Endodermal cell (in vitro differentiated cells): ENCODE measurements around the gene ACTN3. TPM values are rescaled to one million over a fixed set of nuclear protein-coding genes. Genes with fewer than 3 reads are reported as not detected.

Experiments
- DNase-seq: peaks from one replicate; pipeline ENCODE4 v3.0.0-alpha.2; 2017
- H3K27ac ChIP-seq: 2 replicates; pipeline ENCODE4 v1.5.1; 2013; ENCODE audit warnings: mild to moderate bottlenecking, low read depth, low read length, moderate library complexity
- H3K27me3 ChIP-seq: 2 replicates; pipeline ENCODE4 v1.6.1; 2013; ENCODE audit warnings: mild to moderate bottlenecking, low read length, moderate library complexity; ENCODE audit not compliant: insufficient read depth, control insufficient read depth, poor library complexity, severe bottlenecking
- H3K36me3 ChIP-seq: 2 replicates; pipeline ENCODE4 v1.7.0; 2013; ENCODE audit warnings: mild to moderate bottlenecking, low read length, moderate library complexity; ENCODE audit not compliant: control insufficient read depth, insufficient read depth
- H3K4me1 ChIP-seq: one replicate; pipeline ENCODE4 v1.7.0; 2013; ENCODE audit warnings: low read length; ENCODE audit not compliant: control insufficient read depth, insufficient read depth
- H3K4me3 ChIP-seq: 2 replicates; pipeline ENCODE4 v1.5.1; 2013; ENCODE audit warnings: mild to moderate bottlenecking, low read length, moderate library complexity
- H3K9ac ChIP-seq: 2 replicates; pipeline ENCODE4 v1.6.1; 2013; ENCODE audit warnings: mild to moderate bottlenecking, low read length, moderate library complexity; ENCODE audit not compliant: poor library complexity, severe bottlenecking; ENCODE audit errors: extremely low read depth
- H3K9me3 ChIP-seq: 2 replicates; pipeline ENCODE4 v1.6.1; 2013; ENCODE audit warnings: mild to moderate bottlenecking, low read length, moderate library complexity; ENCODE audit not compliant: control insufficient read depth
- H3K27ac Mint-ChIP-seq: 2 replicates; pipeline ENCODE4 v1.8.0; 2020; ENCODE audit warnings: mixed read lengths
- H3K27me3 Mint-ChIP-seq: 2 replicates; pipeline ENCODE4 v1.8.0; 2021; ENCODE audit warnings: mild to moderate bottlenecking, mixed read lengths; ENCODE audit not compliant: insufficient read depth
- H3K36me3 Mint-ChIP-seq: 2 replicates; pipeline ENCODE4 v1.8.0; 2020; ENCODE audit warnings: low read depth, mixed read lengths
- H3K4me1 Mint-ChIP-seq: 2 replicates; pipeline ENCODE4 v1.8.0; 2020; ENCODE audit warnings: mixed read lengths
- H3K4me3 Mint-ChIP-seq: 2 replicates; pipeline ENCODE4 v1.8.0; 2020; ENCODE audit warnings: mild to moderate bottlenecking, moderate library complexity, mixed read lengths
- H3K9me3 Mint-ChIP-seq: 2 replicates; pipeline ENCODE4 v1.8.0; 2020; ENCODE audit warnings: mild to moderate bottlenecking, mixed read lengths
- CTCF ChIP-seq: fragments of 200-600 bp; sonication (generic); conservative IDR thresholded peaks from 2 replicates; pipeline ENCODE4 v1.5.0; 2021; ENCODE audit warnings: antibody characterized with exemption, mild to moderate bottlenecking
- WGBS, 2 experiments: methylation state at CpG; one replicate each; pipeline versions ENCODE4 v1.1.5 to v1.1.7; 2013; ENCODE audit warnings: missing lambda C conversion rate in 2 of 2, mixed read lengths in 1 of 2; ENCODE audit not compliant: insufficient coverage in 1 of 2, insufficient read length in 1 of 2; 5-methylcytosine and 5-hydroxymethylcytosine counted together
- total RNA-seq, 2 donors: library from RNA; stranded (reverse); fragmentation: NEBNext Ultra II Directional in 1 of 2; extraction: Animal tissue kit (Norgen Biotek cat#: 25700) in 1 of 2; gene quantifications; 2 replicates in 1 of 2; 3 replicates in 1 of 2; pipeline ENCODE4 v1.2.1, GENCODE V29; 2021

The ACTN3 gene
- total RNA-seq, 2 donors from 2014 or later: 1.7 to 5.3 TPM

- H3K27me3 ChIP-seq: no peaks in the 10 kb centered on the region
- peak within 1 kb of the TSS; percentile 26 for H3K27ac Mint-ChIP-seq
- TF ChIP-seq CTCF: no peak
- WGBS, 2 experiments: 0% methylated on average over 30 to 71 of the region's 71 CpGs
- H3K27me3 Mint-ChIP-seq: peaks cover 1% of the 10 kb centered on the region
- H3K4me3 ChIP-seq: peak within 1 kb of the TSS; percentile 91
- peak within 1 kb of the TSS; percentile 69 for H3K4me3 Mint-ChIP-seq
- no peaks in the 10 kb centered on the region for H3K9me3 ChIP-seq
- H3K9me3 Mint-ChIP-seq: no peaks in the 10 kb centered on the region
- H3K36me3 ChIP-seq: no peaks in the 10 kb centered on the region
- peaks cover 24% of the 10 kb centered on the region for H3K4me1 Mint-ChIP-seq
- H3K36me3 Mint-ChIP-seq: peaks cover 19% of the 10 kb centered on the region
- H3K27ac ChIP-seq: peak within 1 kb of the TSS; percentile 50
- DNase-seq: peak; percentile 98
- peak within 1 kb of the TSS; percentile 82 for H3K9ac ChIP-seq
- no peaks in the 10 kb centered on the region for H3K4me1 ChIP-seq
These were observed 869 bp upstream of the ACTN3 start, which contains the start of gene ZDHHC24 for GRCh38 chr11:66545701-66546367. TSS of gene ZDHHC24 (minus strand) at chr11:66546048. CDS start at chr11:66546003, 45 bp downstream.

- Histone ChIP-seq H3K9ac (no peak overlapping the region), H3K4me3 (no peak overlapping the region), H3K27ac (peak overlapping the region; percentile 49), H3K27me3 (no peaks in the 10 kb centered on the region), H3K9me3 (no peaks in the 10 kb centered on the region), H3K4me1 (no peaks in the 10 kb centered on the region), H3K36me3 (no peaks in the 10 kb centered on the region)
- Mint-ChIP-seq H3K4me3 (peak overlapping the region; percentile 69), H3K36me3 (peaks cover 9% of the 10 kb centered on the region), H3K4me1 (peaks cover 24% of the 10 kb centered on the region), H3K27me3 (peaks cover 1% of the 10 kb centered on the region), H3K9me3 (no peaks in the 10 kb centered on the region), H3K27ac (no peak overlapping the region)
- TF ChIP-seq CTCF: no peak
- no peak for DNase-seq
- WGBS, 2 experiments: 37 to 42% methylated on average over 12 to 18 of the region's 18 CpGs
These were observed 411 bp downstream of the ACTN3 start for GRCh38 chr11:66546966-66547661.

GRCh38 chr11:66547662-66548009 is 933 bp downstream of the ACTN3 start:
- Mint-ChIP-seq H3K9me3 (no peaks in the 10 kb centered on the region), H3K36me3 (peaks cover 4% of the 10 kb centered on the region), H3K4me1 (peaks cover 24% of the 10 kb centered on the region), H3K27me3 (peaks cover 1% of the 10 kb centered on the region), H3K4me3 (no peak overlapping the region), H3K27ac (no peak overlapping the region)
- 22 to 64% methylated on average over 3 to 5 of the region's 5 CpGs for WGBS, 2 experiments
- no peak overlapping the region for H3K9ac ChIP-seq
- H3K36me3 ChIP-seq: no peaks in the 10 kb centered on the region
- H3K4me3 ChIP-seq: no peak overlapping the region
- H3K4me1 ChIP-seq: no peaks in the 10 kb centered on the region
- no peak for TF ChIP-seq CTCF
- DNase-seq: peak; percentile 63
- no peaks in the 10 kb centered on the region for H3K9me3 ChIP-seq
- H3K27me3 ChIP-seq: no peaks in the 10 kb centered on the region
- peak overlapping the region; percentile 49 for H3K27ac ChIP-seq
